ENCODE measurements around the gene SMAD9. TPM values are rescaled to one million over a fixed set of nuclear protein-coding genes. Genes with fewer than 3 reads are reported as not detected.

The SMAD9 gene
- total and polyA plus RNA-seq, 9 of the 15 experiments (the other 6 are each of a cell fraction or from before 2014, with no cell fraction given), result 0.02 to 0.08 (median 0.03) TPM; not detected in 4

DNA sequence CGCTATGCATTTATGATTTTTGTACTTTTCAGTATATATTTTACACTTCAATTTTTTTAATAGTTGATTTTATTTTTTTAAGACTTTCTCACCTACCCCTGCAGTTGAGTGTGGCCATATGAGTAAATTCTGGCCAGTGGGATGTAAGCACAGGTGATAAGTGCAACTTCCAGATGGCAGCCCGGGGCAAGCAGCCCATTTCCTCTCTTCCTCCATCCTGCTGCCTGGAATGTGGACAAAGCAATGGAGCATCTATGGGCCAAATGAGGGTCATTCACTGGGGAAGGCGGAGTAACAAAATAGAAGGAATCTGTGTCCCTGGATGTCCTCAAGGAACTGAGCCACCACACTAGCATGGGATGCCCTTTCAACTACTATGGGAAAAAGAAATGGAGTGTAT is 88.7 kb downstream of the SMAD9 start:
- FAIRE-seq (no peak), ATAC-seq (no peak), DNase-seq (ENCODE audit: extremely low read depth in 1 of 4, low spot score in 3 of 4) (no peak)
- Histone ChIP-seq H3K4me3 (no peak overlapping the region), H3K36me3 (ENCODE audit: control insufficient read depth, insufficient read depth, low read length) (peaks cover 15% of the 10 kb centered on the region), H3K9ac (ENCODE audit: insufficient read depth in 1 of 2, low read depth in 2 of 2, low read length in 2 of 2) (no peak overlapping the region), H3K9me1 (ENCODE audit: control insufficient read depth, insufficient read depth, low read length) (no peaks in the 10 kb centered on the region), H3K4me1 (replicated peaks in 1 of 2; ENCODE audit: control insufficient read depth in 2 of 2, insufficient read depth in 2 of 2, low read length in 2 of 2) (peaks cover 0 to 3% of the 10 kb centered on the region in 2 experiments; a peak in 2 of 5 replicates), H3K9me3 (replicated peaks; ENCODE audit: control insufficient read depth, insufficient read depth, low read depth, low read length) (no peaks in the 10 kb centered on the region), H3K27me3 (ENCODE audit: control insufficient read depth in 2 of 2, insufficient read depth in 2 of 2, low read length in 2 of 2) (no peaks in the 10 kb centered on the region), H3K4me2 (ENCODE audit: insufficient read depth, low read length) (no peak overlapping the region), H3K79me2 (ENCODE audit: control insufficient read depth, insufficient read depth, low read length) (no peaks in the 10 kb centered on the region), H3K27ac (ENCODE audit: extremely low read depth, low read depth, low read length) (no peak overlapping the region), H4K20me1 (replicated peaks; ENCODE audit: control insufficient read depth, insufficient read depth, low read length) (no peaks in the 10 kb centered on the region), H2AFZ (ENCODE audit: low read depth, low read length) (no peak overlapping the region)
- POLR2A ChIA-PET, result interaction anchor here (0.7 kb wide), 1 partner anchor 8 kb away, joined by 3 read pairs; no protein-coding TSS in a partner anchor
- TF ChIP-seq SMC3 (conservative IDR thresholded peaks at IDR 0.05; ENCODE audit: insufficient read depth, low read depth, low read length), result no peak
- TF ChIP-seq NCOR1 (IDR thresholded peaks at IDR 0.05), result no peak
- TF ChIP-seq SMAD3 (CRISPR knock-in tag; conservative IDR thresholded peaks at IDR 0.05), result no peak
- TF ChIP-seq BHLHE40 (IDR thresholded peaks at IDR 0.05; ENCODE audit: low read length), result no peak
- no peak for TF ChIP-seq CREBBP (IDR thresholded peaks at IDR 0.05; ENCODE audit: low read depth, low read length)
- TF ChIP-seq ZSCAN29 (IDR thresholded peaks at IDR 0.05), result no peak
- no peak for TF ChIP-seq RNF2 (IDR thresholded peaks at IDR 0.05)
- TF ChIP-seq, protein P1, sequence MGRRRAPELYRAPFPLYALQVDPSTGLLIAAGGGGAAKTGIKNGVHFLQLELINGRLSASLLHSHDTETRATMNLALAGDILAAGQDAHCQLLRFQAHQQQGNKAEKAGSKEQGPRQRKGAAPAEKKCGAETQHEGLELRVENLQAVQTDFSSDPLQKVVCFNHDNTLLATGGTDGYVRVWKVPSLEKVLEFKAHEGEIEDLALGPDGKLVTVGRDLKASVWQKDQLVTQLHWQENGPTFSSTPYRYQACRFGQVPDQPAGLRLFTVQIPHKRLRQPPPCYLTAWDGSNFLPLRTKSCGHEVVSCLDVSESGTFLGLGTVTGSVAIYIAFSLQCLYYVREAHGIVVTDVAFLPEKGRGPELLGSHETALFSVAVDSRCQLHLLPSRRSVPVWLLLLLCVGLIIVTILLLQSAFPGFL (CRISPR knock-in tag; IDR thresholded peaks at IDR 0.05), result no peak
- no peak for TF ChIP-seq SIX5 (IDR thresholded peaks at IDR 0.05; ENCODE audit: borderline replicate concordance in 1 of 2, insufficient read depth in 1 of 2, low read depth in 1 of 2, low read length in 2 of 2)
- TF ChIP-seq CXXC5 (CRISPR knock-in tag; IDR thresholded peaks at IDR 0.05), result no peak
- no peak for TF ChIP-seq DMBX1 (CRISPR knock-in tag; IDR thresholded peaks at IDR 0.05; ENCODE audit: borderline replicate concordance)
- no peak for TF ChIP-seq ZKSCAN3 (CRISPR knock-in tag; IDR thresholded peaks at IDR 0.05)
- TF ChIP-seq RHOXF2B (CRISPR knock-in tag; conservative IDR thresholded peaks at IDR 0.05), result no peak
- TF ChIP-seq, protein P2, sequence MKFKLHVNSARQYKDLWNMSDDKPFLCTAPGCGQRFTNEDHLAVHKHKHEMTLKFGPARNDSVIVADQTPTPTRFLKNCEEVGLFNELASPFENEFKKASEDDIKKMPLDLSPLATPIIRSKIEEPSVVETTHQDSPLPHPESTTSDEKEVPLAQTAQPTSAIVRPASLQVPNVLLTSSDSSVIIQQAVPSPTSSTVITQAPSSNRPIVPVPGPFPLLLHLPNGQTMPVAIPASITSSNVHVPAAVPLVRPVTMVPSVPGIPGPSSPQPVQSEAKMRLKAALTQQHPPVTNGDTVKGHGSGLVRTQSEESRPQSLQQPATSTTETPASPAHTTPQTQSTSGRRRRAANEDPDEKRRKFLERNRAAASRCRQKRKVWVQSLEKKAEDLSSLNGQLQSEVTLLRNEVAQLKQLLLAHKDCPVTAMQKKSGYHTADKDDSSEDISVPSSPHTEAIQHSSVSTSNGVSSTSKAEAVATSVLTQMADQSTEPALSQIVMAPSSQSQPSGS (CRISPR knock-in tag; IDR thresholded peaks at IDR 0.05), result no peak
- TF ChIP-seq EHMT2 (IDR thresholded peaks at IDR 0.05), result no peak
- no peak for TF ChIP-seq XRCC3 (IDR thresholded peaks at IDR 0.05)
- intact Hi-C loops (cut with micrococcal nuclease) (loop anchor here (10.0 kb wide), 1 partner anchor 546 kb away; no protein-coding TSS in a partner anchor), in situ Hi-C loops (cut with MboI) (loop anchor here (25.0 kb wide), 1 partner anchor 419 kb away; no protein-coding TSS in a partner anchor)
- no TSS peak for BruUV-seq (replicated peaks)
- CTCF ChIA-PET (ENCODE audit: low intra/inter-chr PET ratio), result no interaction called here
- 94% methylated on average over 2 of the region's 3 CpGs for WGBS (ENCODE audit: insufficient coverage, low coverage, missing lambda C conversion rate)

Measured in K562 (cell line).